GM12875 (cell line): ENCODE measurements around the gene EIF4G1.

Experiments
- H3K4me3 ChIP-seq: one replicate; pipeline ENCODE4 v1.5.1; 2011; ENCODE audit warnings: low read depth, low read length, control low read depth
- CTCF ChIP-seq: IDR thresholded peaks from 2 replicates; pipeline ENCODE4 v1.5.1; 2011; ENCODE audit warnings: low read depth, mild to moderate bottlenecking, control low read depth, inconsistent platforms, low read length, moderate library complexity, borderline replicate concordance; ENCODE audit not compliant: insufficient read depth

The EIF4G1 gene

GRCh38 chr3:184377882-184378445 is 63.6 kb downstream of the EIF4G1 start, which contains the start of gene THPO:
TSS of gene THPO (minus strand) at chr3:184378207. CDS start at chr3:184376259, 1,948 bp downstream.
- TF ChIP-seq CTCF: no peak
- H3K4me3 ChIP-seq: no peak within 1 kb of the TSS

DNA sequence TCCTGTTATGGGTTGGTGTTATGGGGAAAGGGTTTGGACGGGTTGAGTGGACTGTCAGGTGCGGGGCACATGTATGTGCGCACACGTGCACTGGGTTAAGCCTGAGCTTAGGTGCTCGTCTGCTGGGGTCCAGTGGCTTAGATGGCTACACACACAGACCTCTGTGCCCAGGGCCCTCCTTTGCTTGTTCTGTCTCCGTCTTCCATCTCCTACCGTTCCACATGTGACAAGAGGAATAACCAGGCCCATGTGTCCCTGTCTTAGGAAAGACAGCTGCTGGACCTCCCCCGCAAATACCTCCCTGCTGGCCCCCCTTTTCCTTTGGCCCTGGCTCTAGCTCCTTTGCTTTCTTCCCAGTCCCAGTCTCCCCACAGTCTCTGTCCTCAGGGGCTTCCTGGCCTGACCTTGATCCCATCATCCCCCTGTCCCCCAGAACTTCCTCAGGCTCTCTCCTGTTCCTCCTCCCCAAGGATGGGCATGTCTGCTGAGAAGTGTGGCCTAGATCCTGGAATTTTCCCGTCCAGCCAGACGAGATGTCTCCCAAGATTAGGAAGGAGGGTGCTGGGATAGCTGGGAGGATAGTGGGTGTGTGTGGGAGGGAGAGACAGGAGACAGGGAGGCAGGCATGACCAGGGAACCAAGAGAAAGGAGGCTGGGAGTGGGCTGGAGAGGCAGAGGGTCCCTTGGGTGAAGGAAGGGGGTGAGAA is 64.4 kb downstream of the EIF4G1 start:
- no peak overlapping the region for H3K4me3 ChIP-seq
- TF ChIP-seq CTCF: no peak

DNA sequence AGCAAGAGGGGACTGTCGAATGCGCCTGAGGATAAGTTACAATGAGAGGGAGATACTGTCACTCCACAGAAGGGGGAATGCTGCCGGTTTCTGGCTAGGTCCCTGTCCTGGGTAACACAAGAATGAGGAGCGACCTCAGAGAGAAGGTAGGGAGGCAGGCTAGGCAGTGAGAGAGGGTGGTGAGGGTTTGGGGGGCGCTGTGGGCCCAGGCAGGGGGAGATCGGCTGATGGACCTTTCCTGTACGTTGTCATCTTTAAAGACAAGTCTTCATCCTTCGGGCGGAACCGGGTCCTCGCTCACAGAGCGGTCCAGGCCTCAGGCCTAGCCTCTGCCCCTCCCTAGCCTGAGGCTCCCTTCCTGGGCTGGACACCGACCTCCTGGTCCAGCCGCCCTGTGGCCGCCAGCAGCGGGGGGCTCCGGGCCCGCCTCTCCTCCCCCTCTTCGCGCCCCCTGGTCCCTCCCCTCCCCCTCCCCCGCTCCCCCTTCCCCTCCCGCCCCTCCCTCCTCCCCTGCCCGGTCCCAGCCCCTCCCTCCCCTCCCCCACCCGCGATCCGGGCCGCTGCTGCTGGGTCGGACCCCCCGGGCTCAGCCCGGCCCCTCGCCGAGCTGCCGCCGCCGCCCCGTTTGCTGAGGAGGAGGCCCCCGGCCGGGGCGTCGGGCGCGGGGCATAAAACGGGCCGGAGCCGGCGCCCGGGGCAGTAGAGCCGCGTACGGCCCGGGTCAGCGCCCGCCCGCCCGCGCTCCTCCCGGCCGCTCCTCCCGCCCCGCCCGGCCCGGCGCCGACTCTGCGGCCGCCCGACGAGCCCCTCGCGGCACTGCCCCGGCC is 65.2 kb downstream of the EIF4G1 start, which contains the start of gene CHRD:
CHRD (plus strand) TSS at position 697 of the 827 bp plus-strand sequence. CDS start 265 bp downstream, outside the sequence.
- no peak for TF ChIP-seq CTCF
- H3K4me3 ChIP-seq: no peak within 1 kb of the TSS

DNA sequence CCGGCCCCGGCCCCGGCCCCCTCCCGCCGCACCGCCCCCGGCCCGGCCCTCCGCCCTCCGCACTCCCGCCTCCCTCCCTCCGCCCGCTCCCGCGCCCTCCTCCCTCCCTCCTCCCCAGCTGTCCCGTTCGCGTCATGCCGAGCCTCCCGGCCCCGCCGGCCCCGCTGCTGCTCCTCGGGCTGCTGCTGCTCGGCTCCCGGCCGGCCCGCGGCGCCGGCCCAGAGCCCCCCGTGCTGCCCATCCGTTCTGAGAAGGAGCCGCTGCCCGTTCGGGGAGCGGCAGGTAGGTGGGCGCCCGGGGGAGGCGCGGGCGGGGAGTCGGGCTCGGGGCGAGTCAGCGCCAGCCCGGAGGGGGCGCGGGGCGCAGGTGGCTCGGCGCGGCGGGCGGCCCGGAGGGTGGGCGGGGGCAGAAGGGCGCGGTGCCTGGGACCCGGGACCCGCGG is 65.8 kb downstream of the EIF4G1 start:
- no peak overlapping the region for H3K4me3 ChIP-seq

DNA sequence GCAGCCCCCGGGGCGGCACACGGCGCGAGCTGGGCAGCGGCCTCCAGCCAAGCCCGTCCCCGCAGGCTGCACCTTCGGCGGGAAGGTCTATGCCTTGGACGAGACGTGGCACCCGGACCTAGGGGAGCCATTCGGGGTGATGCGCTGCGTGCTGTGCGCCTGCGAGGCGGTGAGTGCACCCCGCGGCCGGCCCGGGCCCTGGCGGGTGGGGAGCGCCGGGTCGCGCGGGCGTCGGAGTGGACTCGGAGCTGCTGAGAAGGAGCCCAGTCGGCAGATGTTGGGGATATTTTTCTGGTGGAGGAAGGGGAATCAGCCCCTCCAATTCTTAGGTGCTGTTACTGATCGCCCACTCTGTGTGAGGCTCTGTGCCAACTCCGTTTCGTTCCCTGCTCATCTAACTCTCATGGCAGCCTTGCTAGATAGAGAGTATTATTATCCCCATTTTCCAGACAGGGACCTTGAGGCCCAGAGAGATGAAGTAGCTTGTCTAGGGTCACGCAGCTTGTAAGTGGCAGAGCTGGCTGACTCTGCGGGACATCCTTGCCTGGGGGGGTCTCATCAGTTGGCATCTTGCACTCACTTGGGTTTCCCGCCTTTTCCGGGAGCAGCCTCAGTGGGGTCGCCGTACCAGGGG is 66.3 kb downstream of the EIF4G1 start:
- no peak overlapping the region for H3K4me3 ChIP-seq
- TF ChIP-seq CTCF: no peak

More for the DNA sequence above, 65.8 kb downstream of the EIF4G1 start:
- TF ChIP-seq CTCF: no peak

- no peak overlapping the region for H3K4me3 ChIP-seq
- TF ChIP-seq CTCF: no peak
These were observed 67.1 kb downstream of the EIF4G1 start for GRCh38 chr3:184381261-184382224.
